K562 (cell line): ENCODE data around the gene LPIN2. TPM values are rescaled to one million over a fixed set of nuclear protein-coding genes. Genes with fewer than 3 reads are reported as not detected.
A peak's percentile ranks its signal among the peaks of the same experiment; 100 is the strongest.

Experiments used
- ARHGAP35 ChIP-seq: fragments of 450-650 bp; IDR thresholded peaks from 2 replicates; pipeline ENCODE4 v1.6.1; 2018; ENCODE audit not compliant: partially characterized antibody
- CBX1 ChIP-seq: sonication (generic); IDR thresholded peaks from 2 replicates; pipeline ENCODE4 v1.6.1; 2016; ENCODE audit warnings: antibody characterized with exemption, low read depth, mild to moderate bottlenecking
- CEBPG ChIP-seq, 3 experiments: fragments of 200-800 bp in 1 of 3; sonication (Bioruptor generic) in 1 of 3; sonication (generic) in 1 of 3; formaldehyde crosslinking in 1 of 3; IDR thresholded peaks in 2 of 3; conservative IDR thresholded peaks in 1 of 3; 2 replicates each; pipeline versions ENCODE4 v1.6.1 to v1.8.0; 2016 to 2022; ENCODE audit warnings: missing compliant biosample characterization in 2 of 3, missing genetic modification characterization in 2 of 3, mild to moderate bottlenecking in 1 of 3, missing genetic modification reagents in 1 of 3
- E2F3 ChIP-seq: fragments of 250-450 bp; sonication (Bioruptor Pico); IDR thresholded peaks from 2 replicates; pipeline ENCODE4 v1.4.0; 2020; ENCODE audit warnings: mild to moderate bottlenecking
- GABPA ChIP-seq: fragments of 200-800 bp; sonication (Bioruptor generic); conservative IDR thresholded peaks from 2 replicates; pipeline ENCODE4 v1.6.1; 2016; ENCODE audit warnings: low read depth, missing genetic modification characterization, missing compliant biosample characterization
- HDAC3 ChIP-seq: fragments of 450-650 bp; IDR thresholded peaks from 2 replicates; pipeline ENCODE4 v1.6.1; 2018; ENCODE audit warnings: borderline replicate concordance, mild to moderate bottlenecking, moderate library complexity; ENCODE audit not compliant: partially characterized antibody
- HMG20B ChIP-seq: fragments of 250-450 bp; sonication (Bioruptor Pico); IDR thresholded peaks from 2 replicates; pipeline ENCODE4 v1.5.0; 2021; ENCODE audit warnings: mild to moderate bottlenecking
- MCM2 ChIP-seq: fragments of 450-650 bp; IDR thresholded peaks from 2 replicates; pipeline ENCODE4 v1.6.1; 2017; ENCODE audit warnings: low read depth, mild to moderate bottlenecking
- MGA ChIP-seq: fragments of 450-650 bp; IDR thresholded peaks from 2 replicates; pipeline ENCODE4 v1.6.1; 2016; ENCODE audit warnings: mild to moderate bottlenecking, moderate library complexity
- NFYB ChIP-seq: IDR thresholded peaks from 2 replicates; pipeline ENCODE4 v1.6.1; 2011; ENCODE audit warnings: mild to moderate bottlenecking, moderate library complexity; ENCODE audit not compliant: insufficient read length; ENCODE audit errors: extremely low read depth
- RAD51 ChIP-seq: fragments of 450-650 bp; IDR thresholded peaks from 2 replicates; pipeline ENCODE4 v1.7.1; 2016; ENCODE audit warnings: low read depth, mild to moderate bottlenecking, borderline replicate concordance
- ZBTB33 ChIP-seq: sonication (generic); formaldehyde crosslinking; IDR thresholded peaks from 2 replicates; pipeline ENCODE4 v1.8.1; 2023; ENCODE audit warnings: mild to moderate bottlenecking, missing genetic modification reagents
- ZNF143 ChIP-seq: sonication (generic); formaldehyde crosslinking; IDR thresholded peaks from 2 replicates; pipeline ENCODE4 v1.9.0; 2022; ENCODE audit warnings: mild to moderate bottlenecking, missing genetic modification reagents
- ZNF695 ChIP-seq: fragments of 450-650 bp; formaldehyde crosslinking; IDR thresholded peaks from 2 replicates; pipeline ENCODE4 v1.4.0; 2020; ENCODE audit warnings: mild to moderate bottlenecking, moderate library complexity
- polyA plus RNA-seq, 8 experiments: library from polyadenylated mRNA; depleted of rRNA in 4 of 8; stranded (reverse) in 5 of 8; unstranded in 3 of 8; fragments of >200 nt; fragmentation: Nextera tagmentation in 2 of 8; fragmentation: Illumina TruSeq in 1 of 8; extraction: Ambion mirVana in 2 of 8; extraction: Trizol in 1 of 8; gene quantifications; 2 replicates each; pipeline versions ENCODE4 v1.2.1 to v1.2.3, GENCODE V29; 2011 to 2014; ENCODE audit warnings: inconsistent platforms in 1 of 8, missing spikeins in 1 of 8
- total RNA-seq, 7 experiments: library from RNA; depleted of rRNA in 6 of 7; stranded (reverse); fragments of >200 nt in 6 of 7; fragmentation: Illumina TruSeq in 2 of 7; extraction: Trizol in 2 of 7; gene quantifications; 2 replicates each; pipeline versions ENCODE4 v1.2.1 to v1.2.3, GENCODE V29; 2011 to 2021; ENCODE audit warnings: low replicate concordance in 1 of 7

LPIN2 gene
- total and polyA plus RNA-seq, 9 of the 15 experiments (the other 6 are each of a cell fraction or from before 2014, with no cell fraction given), result 5.2 to 34.8 (median 24.6) TPM

DNA sequence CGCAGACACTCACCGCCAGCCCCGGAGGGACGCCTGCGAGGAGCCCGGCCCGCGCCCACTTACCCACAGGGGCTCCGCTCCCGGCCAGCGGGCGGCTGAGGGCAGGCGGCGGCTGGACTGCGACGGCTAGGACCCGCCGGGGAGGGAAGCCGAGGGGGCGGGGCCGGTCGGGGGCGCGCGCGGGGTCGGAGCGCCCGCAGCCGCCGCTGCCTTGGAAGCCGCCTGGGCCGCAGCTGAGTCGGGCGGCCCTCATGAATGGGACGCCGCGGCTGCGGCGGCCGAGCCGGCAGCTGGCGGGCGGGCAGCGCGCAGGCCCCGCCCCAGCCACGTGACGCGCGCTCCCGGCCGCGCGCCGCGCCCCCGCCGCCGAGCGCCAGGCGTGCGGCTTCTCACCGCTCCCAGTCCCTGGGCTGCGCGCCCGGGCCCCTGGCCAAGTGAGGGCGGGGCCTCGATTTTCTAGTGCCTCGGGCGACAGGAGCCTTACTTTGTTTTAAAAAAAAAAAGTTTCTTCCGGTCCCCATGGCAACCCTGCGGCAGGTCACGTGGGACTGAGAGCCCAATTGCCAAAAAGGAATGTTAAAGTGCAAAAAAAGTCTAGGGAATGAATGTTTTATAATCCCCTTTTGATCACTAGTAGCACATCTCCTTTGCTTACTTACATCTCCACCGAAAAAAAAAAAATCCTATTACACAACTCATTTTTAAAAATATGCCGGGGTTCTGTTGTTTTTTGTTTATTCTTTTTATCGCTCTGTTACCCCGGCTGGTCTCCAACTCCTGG lies at the start of gene LPIN2 (continued):
- no peak for TF ChIP-seq MGA
- no peak for TF ChIP-seq HDAC3
- TF ChIP-seq MCM2, result no peak
- no peak for TF ChIP-seq CBX1
- TF ChIP-seq GABPA (tag), result peak; percentile 66
- no peak for TF ChIP-seq E2F3
- no peak for TF ChIP-seq CEBPG (CRISPR knock-in tag; IDR thresholded peaks at IDR 0.05)
- TF ChIP-seq CEBPG (tag; conservative IDR thresholded peaks at IDR 0.05 in 1 of 2, IDR thresholded peaks at IDR 0.05 in 1 of 2), result 0 out of 4 replicates have a peak, but pooled peaks of 1 of the 2 experiments have one; percentile 21
- no peak for TF ChIP-seq ARHGAP35
- TF ChIP-seq NFYB, result no peak
- TF ChIP-seq ZBTB33, result no peak
- no peak for TF ChIP-seq ZNF143 (CRISPR knock-in tag)
- no peak for TF ChIP-seq HMG20B (CRISPR knock-in tag)
- peak; percentile 98 for TF ChIP-seq RAD51
- no peak for TF ChIP-seq ZNF695 (CRISPR knock-in tag)
